Body of pancreas (tissue), 4 donors: Measurements from ENCODE around the gene ATP9B.

Source experiments
- POLR2A ChIP-seq, 3 donors: fragments of 450-650 bp; IDR thresholded peaks; one replicate each; pipeline ENCODE4 v1.6.1; 2016; ENCODE audit warnings: antibody characterized with exemption in 3 of 3, mild to moderate bottlenecking in 2 of 3
- TF ChIP-seq, protein P1 (sequence below), 7 experiments: fragments of 450-650 bp in 4 of 7; fragments of 200-600 bp in 3 of 7; sonication (generic) in 3 of 7; IDR thresholded peaks; one replicate each; pipeline ENCODE4 v1.5.1; 2016 to 2019; ENCODE audit warnings: antibody characterized with exemption in 7 of 7

DNA sequence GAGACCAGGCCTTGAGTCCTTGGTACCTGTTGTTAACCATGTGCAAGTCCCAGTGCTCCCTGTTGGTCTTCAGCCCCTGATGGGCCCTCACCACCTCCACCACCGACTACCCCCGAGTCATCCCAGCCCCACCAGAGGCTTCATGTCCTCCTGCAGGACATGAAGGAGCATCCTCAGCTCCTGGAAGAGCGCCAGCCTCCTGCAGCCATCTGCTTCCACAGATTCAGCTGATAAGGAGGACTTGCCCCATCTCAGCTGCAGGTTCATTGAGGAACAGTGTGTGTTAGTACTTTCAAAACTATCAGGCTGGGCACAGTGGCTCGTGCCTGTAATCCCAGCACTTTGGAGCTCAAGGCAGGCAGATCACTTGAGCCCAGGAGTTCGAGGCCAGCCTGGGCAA lies 151.9 kb downstream of the ATP9B start:
- TF ChIP-seq, protein P1, sequence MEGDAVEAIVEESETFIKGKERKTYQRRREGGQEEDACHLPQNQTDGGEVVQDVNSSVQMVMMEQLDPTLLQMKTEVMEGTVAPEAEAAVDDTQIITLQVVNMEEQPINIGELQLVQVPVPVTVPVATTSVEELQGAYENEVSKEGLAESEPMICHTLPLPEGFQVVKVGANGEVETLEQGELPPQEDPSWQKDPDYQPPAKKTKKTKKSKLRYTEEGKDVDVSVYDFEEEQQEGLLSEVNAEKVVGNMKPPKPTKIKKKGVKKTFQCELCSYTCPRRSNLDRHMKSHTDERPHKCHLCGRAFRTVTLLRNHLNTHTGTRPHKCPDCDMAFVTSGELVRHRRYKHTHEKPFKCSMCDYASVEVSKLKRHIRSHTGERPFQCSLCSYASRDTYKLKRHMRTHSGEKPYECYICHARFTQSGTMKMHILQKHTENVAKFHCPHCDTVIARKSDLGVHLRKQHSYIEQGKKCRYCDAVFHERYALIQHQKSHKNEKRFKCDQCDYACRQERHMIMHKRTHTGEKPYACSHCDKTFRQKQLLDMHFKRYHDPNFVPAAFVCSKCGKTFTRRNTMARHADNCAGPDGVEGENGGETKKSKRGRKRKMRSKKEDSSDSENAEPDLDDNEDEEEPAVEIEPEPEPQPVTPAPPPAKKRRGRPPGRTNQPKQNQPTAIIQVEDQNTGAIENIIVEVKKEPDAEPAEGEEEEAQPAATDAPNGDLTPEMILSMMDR (IDR thresholded peaks at IDR 0.05): no peak
- no peak for TF ChIP-seq POLR2A (IDR thresholded peaks at IDR 0.05)
